ENCODE results near the gene SPEN.

Gene SPEN

GRCh38 chr1:15934211-15935055 lies 86.9 kb downstream of the SPEN start:
- no peaks in the 10 kb centered on the region for H3K79me2 ChIP-seq (ENCODE audit: control insufficient read depth, insufficient read depth, low read length)
- no peak overlapping the region for H3K4me3 ChIP-seq (ENCODE audit: low read length)
- no peak overlapping the region for H3K9ac ChIP-seq (ENCODE audit: low read length)
- H3K27me3 ChIP-seq (ENCODE audit: insufficient read depth, low read length, poor library complexity): no peaks in the 10 kb centered on the region
- H2BK15ac ChIP-seq (replicated peaks; ENCODE audit: low read depth): no peak overlapping the region
- no peak overlapping the region for H4K5ac ChIP-seq (ENCODE audit: low read length)
- H3K4ac ChIP-seq (ENCODE audit: low read depth, low read length): no peak overlapping the region
- H4K8ac ChIP-seq (ENCODE audit: low read depth, low read length): no peak overlapping the region
- no peak overlapping the region for H3K23ac ChIP-seq (ENCODE audit: low read length)
- no peak overlapping the region for H2BK5ac ChIP-seq (ENCODE audit: low read length)
- no peak overlapping the region for H3K56ac ChIP-seq (ENCODE audit: low read length)
- H3K4me1 ChIP-seq (ENCODE audit: control insufficient read depth, low read depth, low read length): no peaks in the 10 kb centered on the region
- no peak overlapping the region for H2BK120ac ChIP-seq (ENCODE audit: low read depth, low read length)
- no peak overlapping the region for H3K27ac ChIP-seq (ENCODE audit: low read depth, low read length)
- H2AK5ac ChIP-seq (ENCODE audit: low read length): no peak overlapping the region
- H3K79me1 ChIP-seq (ENCODE audit: low read length): peaks cover 2% of the 10 kb centered on the region
- no CpG with 5 or more reads among the region's 42 CpGs for WGBS (ENCODE audit: extremely low coverage, insufficient coverage, low lambda C conversion rate)
- no peak overlapping the region for H3K4me2 ChIP-seq (ENCODE audit: low read length)
- H3K36me3 ChIP-seq (ENCODE audit: control insufficient read depth, insufficient read depth, low read length): peaks cover 19% of the 10 kb centered on the region
- no peak overlapping the region for H3K18ac ChIP-seq (ENCODE audit: low read length)
- DNase-seq: no peak

DNA sequence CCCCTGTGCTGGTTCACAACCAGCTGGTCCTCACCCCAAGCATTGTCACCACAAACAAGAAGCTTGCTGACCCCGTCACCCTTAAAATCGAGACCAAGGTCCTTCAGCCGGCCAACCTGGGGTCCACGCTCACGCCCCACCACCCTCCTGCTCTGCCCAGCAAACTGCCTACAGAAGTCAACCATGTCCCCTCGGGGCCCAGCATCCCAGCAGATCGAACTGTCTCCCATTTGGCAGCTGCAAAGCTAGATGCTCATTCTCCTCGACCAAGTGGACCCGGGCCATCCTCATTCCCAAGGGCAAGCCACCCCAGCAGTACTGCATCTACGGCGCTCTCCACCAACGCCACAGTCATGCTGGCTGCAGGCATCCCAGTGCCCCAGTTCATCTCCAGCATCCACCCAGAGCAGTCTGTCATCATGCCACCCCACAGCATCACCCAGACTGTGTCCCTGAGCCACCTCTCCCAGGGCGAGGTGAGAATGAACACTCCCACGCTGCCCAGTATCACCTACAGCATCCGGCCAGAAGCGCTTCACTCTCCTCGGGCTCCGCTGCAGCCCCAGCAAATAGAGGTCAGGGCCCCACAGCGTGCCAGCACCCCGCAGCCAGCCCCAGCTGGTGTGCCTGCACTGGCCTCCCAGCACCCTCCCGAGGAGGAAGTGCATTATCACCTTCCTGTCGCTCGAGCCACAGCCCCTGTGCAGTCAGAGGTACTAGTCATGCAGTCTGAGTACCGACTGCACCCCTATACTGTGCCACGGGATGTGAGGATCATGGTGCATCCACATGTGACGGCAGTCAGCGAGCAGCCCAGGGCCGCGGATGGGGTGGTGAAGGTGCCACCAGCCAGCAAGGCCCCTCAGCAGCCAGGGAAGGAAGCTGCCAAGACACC lies 87.8 kb downstream of the SPEN start:
- Histone ChIP-seq H3K4me1 (ENCODE audit: control insufficient read depth, low read depth, low read length) (no peaks in the 10 kb centered on the region), H3K56ac (ENCODE audit: low read length) (no peak overlapping the region), H2BK5ac (ENCODE audit: low read length) (no peak overlapping the region), H3K4ac (ENCODE audit: low read depth, low read length) (no peak overlapping the region), H3K36me3 (ENCODE audit: control insufficient read depth, insufficient read depth, low read length) (peaks cover 14% of the 10 kb centered on the region), H2BK15ac (replicated peaks; ENCODE audit: low read depth) (no peak overlapping the region), H3K79me1 (ENCODE audit: low read length) (peaks cover 2% of the 10 kb centered on the region), H3K18ac (ENCODE audit: low read length) (no peak overlapping the region), H4K5ac (ENCODE audit: low read length) (no peak overlapping the region), H3K27me3 (ENCODE audit: insufficient read depth, low read length, poor library complexity) (no peaks in the 10 kb centered on the region), H3K4me3 (ENCODE audit: low read length) (no peak overlapping the region), H4K8ac (ENCODE audit: low read depth, low read length) (no peak overlapping the region), H3K23ac (ENCODE audit: low read length) (no peak overlapping the region), H3K27ac (ENCODE audit: low read depth, low read length) (no peak overlapping the region), H2AK5ac (ENCODE audit: low read length) (no peak overlapping the region), H3K4me2 (ENCODE audit: low read length) (no peak overlapping the region), H3K79me2 (ENCODE audit: control insufficient read depth, insufficient read depth, low read length) (no peaks in the 10 kb centered on the region), H2BK120ac (ENCODE audit: low read depth, low read length) (no peak overlapping the region), H3K9ac (ENCODE audit: low read length) (no peak overlapping the region)
- no CpG with 5 or more reads among the region's 29 CpGs for WGBS (ENCODE audit: extremely low coverage, insufficient coverage, low lambda C conversion rate)
- DNase-seq: no peak

- Histone ChIP-seq H3K27me3 (ENCODE audit: insufficient read depth, low read length, poor library complexity) (no peaks in the 10 kb centered on the region), H3K23ac (ENCODE audit: low read length) (no peak overlapping the region), H3K79me1 (ENCODE audit: low read length) (peaks cover 2% of the 10 kb centered on the region), H4K8ac (ENCODE audit: low read depth, low read length) (no peak overlapping the region), H3K4me1 (ENCODE audit: control insufficient read depth, low read depth, low read length) (no peaks in the 10 kb centered on the region), H3K36me3 (ENCODE audit: control insufficient read depth, insufficient read depth, low read length) (peaks cover 13% of the 10 kb centered on the region), H3K18ac (ENCODE audit: low read length) (no peak overlapping the region), H2BK5ac (ENCODE audit: low read length) (no peak overlapping the region), H3K4me3 (ENCODE audit: low read length) (no peak overlapping the region), H3K4me2 (ENCODE audit: low read length) (no peak overlapping the region), H3K27ac (ENCODE audit: low read depth, low read length) (no peak overlapping the region), H2BK120ac (ENCODE audit: low read depth, low read length) (no peak overlapping the region), H3K56ac (ENCODE audit: low read length) (no peak overlapping the region), H4K5ac (ENCODE audit: low read length) (no peak overlapping the region), H2BK15ac (replicated peaks; ENCODE audit: low read depth) (no peak overlapping the region), H2AK5ac (ENCODE audit: low read length) (no peak overlapping the region), H3K9ac (ENCODE audit: low read length) (no peak overlapping the region), H3K79me2 (ENCODE audit: control insufficient read depth, insufficient read depth, low read length) (no peaks in the 10 kb centered on the region), H3K4ac (ENCODE audit: low read depth, low read length) (no peak overlapping the region)
- no peak for DNase-seq
- no CpG with 5 or more reads among the region's 10 CpGs for WGBS (ENCODE audit: extremely low coverage, insufficient coverage, low lambda C conversion rate)
These were observed 88.5 kb downstream of the SPEN start for GRCh38 chr1:15936025-15936424.

- Histone ChIP-seq H3K79me1 (ENCODE audit: low read length) (peaks cover 2% of the 10 kb centered on the region), H2BK15ac (replicated peaks; ENCODE audit: low read depth) (no peak overlapping the region), H3K9ac (ENCODE audit: low read length) (no peak overlapping the region), H2BK5ac (ENCODE audit: low read length) (no peak overlapping the region), H3K18ac (ENCODE audit: low read length) (no peak overlapping the region), H2AK5ac (ENCODE audit: low read length) (no peak overlapping the region), H4K8ac (ENCODE audit: low read depth, low read length) (no peak overlapping the region), H3K27me3 (ENCODE audit: insufficient read depth, low read length, poor library complexity) (no peaks in the 10 kb centered on the region), H4K5ac (ENCODE audit: low read length) (no peak overlapping the region), H3K23ac (ENCODE audit: low read length) (no peak overlapping the region), H2BK120ac (ENCODE audit: low read depth, low read length) (no peak overlapping the region), H3K36me3 (ENCODE audit: control insufficient read depth, insufficient read depth, low read length) (peaks cover 13% of the 10 kb centered on the region), H3K4ac (ENCODE audit: low read depth, low read length) (no peak overlapping the region), H3K4me3 (ENCODE audit: low read length) (no peak overlapping the region), H3K4me2 (ENCODE audit: low read length) (no peak overlapping the region), H3K27ac (ENCODE audit: low read depth, low read length) (peak overlapping the region; percentile 2), H3K79me2 (ENCODE audit: control insufficient read depth, insufficient read depth, low read length) (no peaks in the 10 kb centered on the region), H3K4me1 (ENCODE audit: control insufficient read depth, low read depth, low read length) (no peaks in the 10 kb centered on the region), H3K56ac (ENCODE audit: low read length) (peak overlapping the region; percentile 60)
- no CpG with 5 or more reads among the region's 7 CpGs for WGBS (ENCODE audit: extremely low coverage, insufficient coverage, low lambda C conversion rate)
- DNase-seq: no peak
These were observed 89.6 kb downstream of the SPEN start for GRCh38 chr1:15937146-15937545.

DNA sequence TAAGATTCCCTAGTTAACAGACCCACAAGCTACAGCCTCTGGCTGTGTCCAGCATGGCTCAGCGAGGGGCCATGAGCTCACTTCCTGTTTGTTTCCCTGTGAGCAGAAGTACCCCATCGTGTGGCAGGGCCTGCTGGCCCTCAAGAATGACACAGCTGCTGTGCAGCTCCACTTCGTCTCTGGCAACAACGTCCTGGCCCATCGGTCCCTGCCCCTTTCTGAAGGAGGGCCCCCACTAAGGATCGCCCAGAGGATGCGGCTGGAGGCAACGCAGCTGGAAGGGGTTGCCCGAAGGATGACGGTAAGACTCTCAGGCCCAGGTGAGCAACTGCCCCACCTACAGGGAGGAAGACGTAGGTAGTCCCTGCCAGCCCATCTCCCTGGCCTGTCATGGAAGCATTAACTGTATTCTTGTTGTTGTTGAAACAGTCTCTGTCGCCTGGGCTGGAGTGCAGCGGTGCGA lies 90.2 kb downstream of the SPEN start:
- no peak overlapping the region for H3K23ac ChIP-seq (ENCODE audit: low read length)
- H3K27ac ChIP-seq (ENCODE audit: low read depth, low read length): no peak overlapping the region
- H2BK120ac ChIP-seq (ENCODE audit: low read depth, low read length): no peak overlapping the region
- no peak overlapping the region for H3K18ac ChIP-seq (ENCODE audit: low read length)
- no peaks in the 10 kb centered on the region for H3K27me3 ChIP-seq (ENCODE audit: insufficient read depth, low read length, poor library complexity)
- no peak overlapping the region for H3K4me2 ChIP-seq (ENCODE audit: low read length)
- DNase-seq: peak; percentile 80
- H3K4me3 ChIP-seq (ENCODE audit: low read length): no peak overlapping the region
- H3K79me2 ChIP-seq (ENCODE audit: control insufficient read depth, insufficient read depth, low read length): no peaks in the 10 kb centered on the region
- WGBS (ENCODE audit: extremely low coverage, insufficient coverage, low lambda C conversion rate): no CpG with 5 or more reads among the region's 14 CpGs
- H3K36me3 ChIP-seq (ENCODE audit: control insufficient read depth, insufficient read depth, low read length): peaks cover 16% of the 10 kb centered on the region
- H4K8ac ChIP-seq (ENCODE audit: low read depth, low read length): no peak overlapping the region
- no peak overlapping the region for H2BK5ac ChIP-seq (ENCODE audit: low read length)
- no peak overlapping the region for H3K4ac ChIP-seq (ENCODE audit: low read depth, low read length)
- H3K4me1 ChIP-seq (ENCODE audit: control insufficient read depth, low read depth, low read length): no peaks in the 10 kb centered on the region
- H4K5ac ChIP-seq (ENCODE audit: low read length): no peak overlapping the region
- no peak overlapping the region for H3K9ac ChIP-seq (ENCODE audit: low read length)
- H2BK15ac ChIP-seq (replicated peaks; ENCODE audit: low read depth): no peak overlapping the region
- peaks cover 2% of the 10 kb centered on the region for H3K79me1 ChIP-seq (ENCODE audit: low read length)
- no peak overlapping the region for H3K56ac ChIP-seq (ENCODE audit: low read length)
- no peak overlapping the region for H2AK5ac ChIP-seq (ENCODE audit: low read length)
